Ectodermal cell (in vitro differentiated cells): ENCODE measurements around the gene CD300LF.

Source experiments
- H3K27ac ChIP-seq: 2 replicates; pipeline ENCODE4 v1.7.0; 2013; ENCODE audit warnings: mild to moderate bottlenecking, low read depth, low read length; ENCODE audit not compliant: insufficient read depth, poor library complexity, severe bottlenecking
- H3K27me3 ChIP-seq: 2 replicates; pipeline ENCODE4 v1.7.0; 2013; ENCODE audit warnings: mild to moderate bottlenecking, low read length; ENCODE audit not compliant: insufficient read depth, control insufficient read depth, poor library complexity, severe bottlenecking
- H3K36me3 ChIP-seq: one replicate; pipeline ENCODE4 v1.7.0; 2013; ENCODE audit warnings: low read length; ENCODE audit not compliant: control insufficient read depth, insufficient read depth
- H3K4me1 ChIP-seq: one replicate; pipeline ENCODE4 v1.7.0; 2013; ENCODE audit warnings: low read length; ENCODE audit not compliant: control insufficient read depth, insufficient read depth
- H3K4me3 ChIP-seq: 2 replicates; pipeline ENCODE4 v1.7.0; 2013; ENCODE audit warnings: low read depth, low read length, control low read depth; ENCODE audit not compliant: insufficient read depth
- H3K9me3 ChIP-seq: 2 replicates; pipeline ENCODE4 v1.7.0; 2013; ENCODE audit warnings: mild to moderate bottlenecking, low read length, moderate library complexity; ENCODE audit not compliant: control insufficient read depth
- WGBS, 2 experiments: methylation state at CpG; one replicate each; pipeline ENCODE4 v1.1.7; 2013; ENCODE audit warnings: missing lambda C conversion rate in 2 of 2; 5-methylcytosine and 5-hydroxymethylcytosine counted together

The CD300LF gene

GRCh38 chr17:74677558-74678466 is 34.9 kb downstream of the CD300LF start:
- Histone ChIP-seq H3K4me1 (no peaks in the 10 kb centered on the region), H3K27me3 (peaks cover 43% of the 10 kb centered on the region), H3K4me3 (no peak overlapping the region), H3K27ac (no peak overlapping the region), H3K36me3 (no peaks in the 10 kb centered on the region), H3K9me3 (no peaks in the 10 kb centered on the region)
- 48% methylated on average over 9 of the region's 9 CpGs for WGBS, 2 experiments

GRCh38 chr17:74671031-74671771 is 41.5 kb downstream of the CD300LF start:
- peaks cover 3% of the 10 kb centered on the region for H3K4me1 ChIP-seq
- H3K27me3 ChIP-seq = peaks cover 91% of the 10 kb centered on the region
- no peaks in the 10 kb centered on the region for H3K36me3 ChIP-seq
- whole genome bisulfite sequencing, 2 experiments = 8 to 10% methylated on average over 57 of the region's 57 CpGs
- peak overlapping the region; percentile 0 for H3K4me3 ChIP-seq
- H3K27ac ChIP-seq = no peak overlapping the region
- H3K9me3 ChIP-seq = no peaks in the 10 kb centered on the region

GRCh38 chr17:74670329-74670728 is 42.4 kb downstream of the CD300LF start:
- H3K27ac ChIP-seq = no peak overlapping the region
- H3K9me3 ChIP-seq = no peaks in the 10 kb centered on the region
- no peaks in the 10 kb centered on the region for H3K36me3 ChIP-seq
- peaks cover 3% of the 10 kb centered on the region for H3K4me1 ChIP-seq
- H3K27me3 ChIP-seq = peaks cover 85% of the 10 kb centered on the region
- H3K4me3 ChIP-seq = no peak overlapping the region
- WGBS, 2 experiments = 69 to 72% methylated on average over 6 of the region's 6 CpGs

DNA sequence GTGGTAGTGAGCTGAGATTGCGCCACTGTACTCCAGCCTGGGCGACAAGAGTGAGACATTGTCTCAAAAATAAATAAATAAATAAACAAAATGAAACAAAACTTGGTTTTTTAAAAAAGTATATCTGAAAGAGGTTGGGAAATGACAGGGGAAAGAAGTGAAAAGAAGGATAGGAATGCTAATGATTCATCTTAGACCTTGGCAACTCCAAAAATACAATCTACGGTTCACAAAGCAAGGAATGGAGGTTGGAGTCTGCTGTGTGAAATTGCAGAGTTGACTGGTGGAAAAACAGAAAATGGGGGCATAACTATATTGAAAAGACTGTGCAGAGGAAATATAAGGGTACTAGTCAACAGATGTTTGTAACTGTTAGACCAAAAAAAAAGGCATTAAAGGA is 49.2 kb downstream of the CD300LF start:
- WGBS, 2 experiments = 87 to 100% methylated on average over 1 to 3 of the region's 3 CpGs
- Histone ChIP-seq H3K27ac (no peak overlapping the region), H3K9me3 (no peaks in the 10 kb centered on the region), H3K36me3 (no peaks in the 10 kb centered on the region), H3K4me1 (no peaks in the 10 kb centered on the region), H3K4me3 (no peak overlapping the region), H3K27me3 (peaks cover 28% of the 10 kb centered on the region)

DNA sequence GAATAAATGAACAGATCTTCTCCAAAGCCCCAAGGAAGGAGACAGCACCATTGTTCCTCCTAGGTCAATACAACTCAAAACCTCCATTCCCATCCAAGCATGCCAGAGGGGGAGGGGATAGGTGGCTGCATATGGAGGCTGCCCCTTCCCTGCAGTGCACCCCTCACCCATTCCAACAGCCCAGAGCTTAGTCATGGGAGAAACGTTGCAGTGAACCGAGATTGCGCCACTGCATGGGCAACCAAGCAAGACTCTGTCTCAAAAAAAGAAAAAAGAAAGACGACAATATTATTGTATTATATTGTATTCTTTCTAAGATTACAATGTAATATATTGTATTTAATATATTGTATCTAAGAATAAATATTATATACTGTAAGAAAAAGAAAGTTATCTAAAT is 52.8 kb downstream of the CD300LF start:
- no peak overlapping the region for H3K4me3 ChIP-seq
- H3K27ac ChIP-seq = no peak overlapping the region
- H3K36me3 ChIP-seq = no peaks in the 10 kb centered on the region
- peaks cover 14% of the 10 kb centered on the region for H3K27me3 ChIP-seq
- no peaks in the 10 kb centered on the region for H3K9me3 ChIP-seq
- H3K4me1 ChIP-seq = no peaks in the 10 kb centered on the region
- 64% methylated on average over 3 of the region's 4 CpGs; no CpG with 5 or more reads in 1 of the 2 experiments for WGBS, 2 experiments

DNA sequence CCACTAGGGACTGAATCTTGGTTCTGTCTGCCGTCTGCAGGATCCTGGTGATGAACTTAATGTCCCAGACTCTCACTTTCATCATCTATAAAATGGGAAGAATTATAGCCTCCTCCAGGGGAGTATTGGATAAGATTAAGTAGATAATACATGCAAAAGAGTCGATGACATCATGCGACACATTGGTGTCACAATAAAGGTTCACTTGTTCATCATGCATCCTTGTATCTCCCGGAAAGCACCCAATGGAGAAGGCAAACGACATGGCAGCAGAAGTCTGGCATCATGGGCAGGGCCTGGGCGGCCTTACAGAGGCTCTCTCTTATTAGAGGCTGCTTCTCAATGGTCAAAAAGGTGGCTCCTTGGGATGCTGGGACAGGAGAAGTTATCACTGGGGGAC is 54.1 kb downstream of the CD300LF start:
- Histone ChIP-seq H3K4me1 (no peaks in the 10 kb centered on the region), H3K27ac (no peak overlapping the region), H3K4me3 (no peak overlapping the region), H3K9me3 (no peaks in the 10 kb centered on the region), H3K36me3 (no peaks in the 10 kb centered on the region), H3K27me3 (peaks cover 16% of the 10 kb centered on the region)
- WGBS, 2 experiments = 89 to 92% methylated on average over 6 of the region's 6 CpGs

GRCh38 chr17:74654742-74655141 is 58.0 kb downstream of the CD300LF start:
- Histone ChIP-seq H3K9me3 (no peaks in the 10 kb centered on the region), H3K4me1 (no peaks in the 10 kb centered on the region), H3K27ac (no peak overlapping the region), H3K36me3 (no peaks in the 10 kb centered on the region), H3K4me3 (no peak overlapping the region), H3K27me3 (peaks cover 46% of the 10 kb centered on the region)
- WGBS, 2 experiments = 59 to 65% methylated on average over 5 of the region's 5 CpGs

- Histone ChIP-seq H3K4me1 (no peaks in the 10 kb centered on the region), H3K27me3 (peaks cover 43% of the 10 kb centered on the region), H3K9me3 (no peaks in the 10 kb centered on the region), H3K36me3 (no peaks in the 10 kb centered on the region), H3K4me3 (no peak overlapping the region), H3K27ac (no peak overlapping the region)
- WGBS, 2 experiments = 86 to 88% methylated on average over 3 of the region's 3 CpGs
These were observed 60.7 kb downstream of the CD300LF start for GRCh38 chr17:74652020-74652419.

DNA sequence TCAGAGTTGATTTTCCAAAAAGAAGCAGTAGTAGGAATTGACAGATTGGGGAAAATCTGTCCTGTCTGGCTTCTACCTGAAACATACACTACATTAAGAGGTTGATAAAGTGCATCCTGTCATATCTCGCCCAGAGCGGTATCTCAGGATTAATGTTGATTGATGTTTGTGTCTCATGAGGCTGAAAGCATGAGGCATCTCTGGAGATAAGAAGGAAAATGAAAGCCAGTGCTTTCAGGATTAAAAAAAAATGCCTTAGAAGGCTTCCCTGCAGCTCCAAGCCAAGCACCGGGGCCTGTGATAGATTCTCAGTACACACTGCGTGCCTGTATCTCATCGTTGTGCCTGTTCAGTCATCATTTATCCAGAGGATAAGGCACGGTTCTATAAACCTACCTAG is 62.8 kb downstream of the CD300LF start:
- Histone ChIP-seq H3K4me3 (no peak overlapping the region), H3K27ac (no peak overlapping the region), H3K9me3 (no peaks in the 10 kb centered on the region), H3K36me3 (no peaks in the 10 kb centered on the region), H3K4me1 (no peaks in the 10 kb centered on the region), H3K27me3 (peaks cover 43% of the 10 kb centered on the region)
- WGBS, 2 experiments = 89 to 91% methylated on average over 6 of the region's 6 CpGs
